B cell (primary cell): ENCODE results near the gene CCNG2. TPM values are rescaled to one million over a fixed set of nuclear protein-coding genes. Genes with fewer than 3 reads are reported as not detected.
A peak's percentile ranks its signal among the peaks of the same experiment; 100 is the strongest.

ENCODE experiments used
- ATAC-seq: fragments of 200-7000 bp; cut with Tn5 transposase; one replicate; pipeline ENCODE4 v1.10.0; 2021; ENCODE audit warnings: low read depth, mild to moderate bottlenecking, moderate number of reproducible peaks, moderate library complexity
- CTCF ChIA-PET: fragments of 350-600 bp; sonication (Branson Sonifier 250); formaldehyde crosslinking; loops from one replicate; lab custom pipeline; 2021; ENCODE audit warnings: antibody characterized with exemption, inconsistent platforms; lab: Charles Lee
- POLR2A ChIA-PET: fragments of 350-600 bp; sonication (Branson Sonifier 250); formaldehyde crosslinking; loops from one replicate; lab custom pipeline; 2021; ENCODE audit warnings: antibody characterized with exemption; lab: Charles Lee
- DNase-seq: peaks from one replicate; pipeline ENCODE4 v3.0.0; 2013
- H2AFZ ChIP-seq: 2 replicates; pipeline ENCODE4 v1.6.1; 2012; ENCODE audit warnings: mild to moderate bottlenecking, low read depth, low read length; ENCODE audit not compliant: insufficient read depth, poor library complexity, severe bottlenecking
- H3K27ac ChIP-seq, 2 donors: 1 replicate in 1 of 2; 2 replicates in 1 of 2; pipeline ENCODE4 v1.5.1; 2012 to 2013; ENCODE audit warnings: low read length in 2 of 2, mild to moderate bottlenecking in 2 of 2, moderate library complexity in 1 of 2
- H3K27me3 ChIP-seq, 4 experiments: fragments of 200-600 bp in 1 of 4; sonication (generic) in 1 of 4; replicated peaks in 1 of 4; 1 replicate in 2 of 4; 2 replicates in 2 of 4; pipeline versions ENCODE4 v1.6.1 to v1.7.0; 2013 to 2016; ENCODE audit warnings: low read length in 3 of 4, mild to moderate bottlenecking in 2 of 4, mixed read lengths in 1 of 4, moderate library complexity in 1 of 4; ENCODE audit not compliant: insufficient read depth in 4 of 4, control insufficient read depth in 3 of 4; ENCODE audit errors: control extremely low read depth in 1 of 4
- H3K36me3 ChIP-seq, 2 experiments: replicated peaks in 1 of 2; 1 replicate in 1 of 2; 2 replicates in 1 of 2; pipeline versions ENCODE4 v1.6.1 to v1.7.1; 2013; ENCODE audit warnings: low read length in 1 of 2; ENCODE audit not compliant: insufficient read depth in 2 of 2, control insufficient read depth in 1 of 2; ENCODE audit errors: control extremely low read depth in 1 of 2, extremely low read depth in 1 of 2
- H3K4me1 ChIP-seq, 2 donors: fragments of 200-600 bp in 1 of 2; sonication (generic) in 1 of 2; 1 replicate in 1 of 2; 2 replicates in 1 of 2; pipeline versions ENCODE4 v1.5.1 to v1.6.1; 2013 to 2017; ENCODE audit warnings: low read length in 2 of 2; ENCODE audit not compliant: control insufficient read depth in 2 of 2, insufficient read depth in 2 of 2
- H3K4me2 ChIP-seq: replicated peaks from 2 replicates; pipeline ENCODE3; 2012; ENCODE audit warnings: mild to moderate bottlenecking, low read depth, low read length; ENCODE audit not compliant: poor library complexity, severe bottlenecking
- H3K4me3 ChIP-seq, 5 experiments: fragments of 200-600 bp in 1 of 5; sonication (generic) in 1 of 5; 1 replicate in 3 of 5; 2 replicates in 2 of 5; pipeline versions ENCODE4 v1.5.1 to v1.7.0; 2011 to 2016; ENCODE audit warnings: low read length in 4 of 5, mild to moderate bottlenecking in 4 of 5, low read depth in 2 of 5, control low read depth in 1 of 5, moderate library complexity in 1 of 5; ENCODE audit not compliant: insufficient read depth in 1 of 5; ENCODE audit errors: control extremely low read depth in 1 of 5, extremely low read depth in 1 of 5
- H3K79me2 ChIP-seq: fragments of 200-600 bp; sonication (generic); one replicate; pipeline ENCODE4 v1.6.0; 2016; ENCODE audit warnings: low read length; ENCODE audit not compliant: control insufficient read depth, insufficient read depth
- H3K9ac ChIP-seq: fragments of 200-600 bp; sonication (generic); 2 replicates; pipeline ENCODE4 v1.6.1; 2017; ENCODE audit warnings: mild to moderate bottlenecking, low read length, moderate library complexity
- H3K9me3 ChIP-seq, 3 donors: one replicate each; pipeline versions ENCODE4 v1.6.1 to v1.7.1; 2013; ENCODE audit warnings: low read length in 2 of 3; ENCODE audit not compliant: control insufficient read depth in 2 of 3, insufficient read depth in 1 of 3; ENCODE audit errors: control extremely low read depth in 1 of 3
- H4K20me1 ChIP-seq: 2 replicates; pipeline ENCODE4 v1.6.0; 2012; ENCODE audit warnings: mild to moderate bottlenecking, low read length; ENCODE audit not compliant: insufficient read depth, control insufficient read depth, poor library complexity, severe bottlenecking
- H3K27ac Mint-ChIP-seq: one replicate; pipeline ENCODE4 v1.8.0; 2021; ENCODE audit warnings: mixed read lengths
- H3K27me3 Mint-ChIP-seq: one replicate; pipeline ENCODE4 v1.8.0; 2021; ENCODE audit warnings: mixed read lengths
- H3K4me1 Mint-ChIP-seq: one replicate; pipeline ENCODE4 v1.8.0; 2021; ENCODE audit warnings: mixed read lengths
- H3K4me3 Mint-ChIP-seq: one replicate; pipeline ENCODE4 v1.8.0; 2021; ENCODE audit warnings: mixed read lengths
- H3K9me3 Mint-ChIP-seq: one replicate; pipeline ENCODE4 v1.8.0; 2022; ENCODE audit warnings: mixed read lengths; ENCODE audit not compliant: insufficient read depth
- CTCF ChIP-seq: fragments of 200-600 bp; IDR thresholded peaks from one replicate; pipeline ENCODE4 v1.8.0; 2022; ENCODE audit warnings: antibody characterized with exemption, mild to moderate bottlenecking
- EZH2 ChIP-seq: IDR thresholded peaks from 2 replicates; pipeline ENCODE4 v1.6.1; 2012; ENCODE audit warnings: borderline replicate concordance, low read depth, mild to moderate bottlenecking, moderate library complexity, low read length; ENCODE audit not compliant: insufficient read depth, poor library complexity, severe bottlenecking
- WGBS: methylation state at CpG from one replicate; pipeline ENCODE4 v1.1.5; 2013; ENCODE audit warnings: missing lambda C conversion rate; ENCODE audit not compliant: insufficient coverage; 5-methylcytosine and 5-hydroxymethylcytosine counted together
- intact Hi-C: fragments of 100-400 bp; cut with micrococcal nuclease; formaldehyde crosslinking; loops from one replicate; pipeline ENCODE4 v1.10.0; 2022
- polyA plus RNA-seq: library from polyadenylated mRNA; depleted of rRNA; stranded (reverse); fragments of >200 nt; gene quantifications from 2 replicates; pipeline ENCODE4 v1.2.3, GENCODE V29; 2012
- total RNA-seq, 2 donors: library from RNA; stranded (reverse); fragments of 120-200 nt in 1 of 2; gene quantifications; 1 replicate in 1 of 2; 2 replicates in 1 of 2; pipeline versions ENCODE4 v1.2.3 to v1.2.4, GENCODE V29; 2013 to 2022

The CCNG2 gene
- total and polyA plus RNA-seq, 2 donors (not counting 1 experiment from before 2014, with no cell fraction given) = 39.9 to 71.9 TPM

GRCh38 chr4:77123411-77123810 is 33.6 kb upstream of the CCNG2 start:
- H3K9ac ChIP-seq = no peak overlapping the region
- CTCF ChIA-PET = interaction anchor here (0.6 to 9.5 kb wide), 6 partner anchors 27 to 80 kb away, joined by 3 to 232 read pairs (median 55); partner anchors contain the start of gene CCNG2
- H3K9me3 ChIP-seq = no peaks in the 10 kb centered on the region
- no peak for DNase-seq
- TF ChIP-seq CTCF = no peak
- TF ChIP-seq EZH2 = no peak
- H3K4me1 ChIP-seq = peaks cover 64 to 73% of the 10 kb centered on the region in 2 donors
- no peaks in the 10 kb centered on the region for H3K36me3 ChIP-seq
- H3K79me2 ChIP-seq = no peaks in the 10 kb centered on the region
- H3K4me3 ChIP-seq = no peak overlapping the region
- intact Hi-C loops = loop anchor here (1.0 kb wide), 1 partner anchor 30 kb away; no protein-coding TSS in a partner anchor
- H3K27me3 Mint-ChIP-seq = no peaks in the 10 kb centered on the region
- WGBS = no CpG with 5 or more reads among the region's 1 CpG
- H3K27ac Mint-ChIP-seq = peak overlapping the region; percentile 86
- no peaks in the 10 kb centered on the region for H4K20me1 ChIP-seq
- no peaks in the 10 kb centered on the region for H3K27me3 ChIP-seq
- peak overlapping the region; percentile 38 to 74 for H3K27ac ChIP-seq
- H3K4me2 ChIP-seq = peak overlapping the region; percentile 50
- peaks cover 73% of the 10 kb centered on the region for H3K4me1 Mint-ChIP-seq
- POLR2A ChIA-PET = interaction anchor here (0.9 kb wide), 2 partner anchors 34 to 70 kb away, joined by 3 read pairs; no protein-coding TSS in a partner anchor
- no peak overlapping the region for H2AFZ ChIP-seq
- peak; percentile 22 for ATAC-seq
- no peaks in the 10 kb centered on the region for H3K9me3 Mint-ChIP-seq
- H3K4me3 Mint-ChIP-seq = peak overlapping the region; percentile 49

DNA sequence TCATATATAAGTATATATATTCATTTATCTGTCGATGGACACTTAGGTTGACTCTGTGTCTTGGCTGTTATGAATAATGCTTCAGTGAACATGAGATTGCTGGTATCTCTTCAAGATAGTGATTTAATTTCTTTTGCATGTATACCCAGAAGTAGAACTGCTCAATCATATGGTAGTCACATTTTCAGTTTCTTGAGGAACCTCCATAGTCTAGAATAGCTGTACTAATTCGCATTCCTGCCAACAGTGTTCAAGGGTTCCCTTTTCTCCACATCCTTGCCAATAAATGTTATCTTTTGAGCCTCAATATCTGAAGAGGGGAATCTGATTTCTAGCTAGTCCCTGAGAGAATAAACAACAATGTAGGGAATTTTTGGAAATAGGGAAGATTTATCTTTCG is 32.4 kb upstream of the CCNG2 start:
- H3K27me3 Mint-ChIP-seq = no peaks in the 10 kb centered on the region
- Histone ChIP-seq H3K27me3 (no peaks in the 10 kb centered on the region), H3K4me1 (peaks cover 65 to 75% of the 10 kb centered on the region in 2 donors), H2AFZ (no peak overlapping the region), H3K4me3 (peak overlapping the region in 1 of 5 experiments; percentile 7), H3K9me3 (no peaks in the 10 kb centered on the region), H4K20me1 (no peaks in the 10 kb centered on the region), H3K4me2 (peak overlapping the region; percentile 50), H3K9ac (no peak overlapping the region), H3K79me2 (no peaks in the 10 kb centered on the region), H3K27ac (peak overlapping the region; percentile 20 to 74), H3K36me3 (no peaks in the 10 kb centered on the region)
- CTCF ChIA-PET = interaction anchor here (1.4 to 9.5 kb wide), 4 partner anchors 18 to 79 kb away, joined by 5 to 232 read pairs (median 108); partner anchors contain the start of gene CCNG2
- DNase-seq (no peak), ATAC-seq (no peak)
- intact Hi-C loops = no loop called here
- no CpG with 5 or more reads among the region's 3 CpGs for WGBS
- peaks cover 2% of the 10 kb centered on the region for H3K9me3 Mint-ChIP-seq
- peaks cover 81% of the 10 kb centered on the region for H3K4me1 Mint-ChIP-seq
- POLR2A ChIA-PET = interaction anchor here (1.0 to 1.6 kb wide), 2 partner anchors 11 to 69 kb away, joined by 3 to 4 read pairs; no protein-coding TSS in a partner anchor
- peak overlapping the region; percentile 86 for H3K27ac Mint-ChIP-seq
- H3K4me3 Mint-ChIP-seq = peak overlapping the region; percentile 30
- TF ChIP-seq CTCF (no peak), EZH2 (no peak)
